B cell (primary cell): ENCODE data around the gene KCNE5. TPM values are rescaled to one million over a fixed set of nuclear protein-coding genes. Genes with fewer than 3 reads are reported as not detected.

Experiments used
- ATAC-seq: fragments of 200-7000 bp; cut with Tn5 transposase; one replicate; pipeline ENCODE4 v1.10.0; 2021; ENCODE audit warnings: low read depth, mild to moderate bottlenecking, moderate number of reproducible peaks, moderate library complexity
- CTCF ChIA-PET: fragments of 350-600 bp; sonication (Branson Sonifier 250); formaldehyde crosslinking; loops from one replicate; lab custom pipeline; 2021; ENCODE audit warnings: antibody characterized with exemption, inconsistent platforms; lab: Charles Lee
- POLR2A ChIA-PET: fragments of 350-600 bp; sonication (Branson Sonifier 250); formaldehyde crosslinking; loops from one replicate; lab custom pipeline; 2021; ENCODE audit warnings: antibody characterized with exemption; lab: Charles Lee
- DNase-seq: peaks from one replicate; pipeline ENCODE4 v3.0.0; 2013
- H2AFZ ChIP-seq: 2 replicates; pipeline ENCODE4 v1.6.1; 2012; ENCODE audit warnings: mild to moderate bottlenecking, low read depth, low read length; ENCODE audit not compliant: insufficient read depth, poor library complexity, severe bottlenecking
- H3K27ac ChIP-seq, 2 donors: 1 replicate in 1 of 2; 2 replicates in 1 of 2; pipeline ENCODE4 v1.5.1; 2012 to 2013; ENCODE audit warnings: low read length in 2 of 2, mild to moderate bottlenecking in 2 of 2, moderate library complexity in 1 of 2
- H3K27me3 ChIP-seq, 4 experiments: fragments of 200-600 bp in 1 of 4; sonication (generic) in 1 of 4; replicated peaks in 1 of 4; 1 replicate in 2 of 4; 2 replicates in 2 of 4; pipeline versions ENCODE4 v1.6.1 to v1.7.0; 2013 to 2016; ENCODE audit warnings: low read length in 3 of 4, mild to moderate bottlenecking in 2 of 4, mixed read lengths in 1 of 4, moderate library complexity in 1 of 4; ENCODE audit not compliant: insufficient read depth in 4 of 4, control insufficient read depth in 3 of 4; ENCODE audit errors: control extremely low read depth in 1 of 4
- H3K36me3 ChIP-seq, 2 experiments: replicated peaks in 1 of 2; 1 replicate in 1 of 2; 2 replicates in 1 of 2; pipeline versions ENCODE4 v1.6.1 to v1.7.1; 2013; ENCODE audit warnings: low read length in 1 of 2; ENCODE audit not compliant: insufficient read depth in 2 of 2, control insufficient read depth in 1 of 2; ENCODE audit errors: control extremely low read depth in 1 of 2, extremely low read depth in 1 of 2
- H3K4me1 ChIP-seq, 2 donors: fragments of 200-600 bp in 1 of 2; sonication (generic) in 1 of 2; 1 replicate in 1 of 2; 2 replicates in 1 of 2; pipeline versions ENCODE4 v1.5.1 to v1.6.1; 2013 to 2017; ENCODE audit warnings: low read length in 2 of 2; ENCODE audit not compliant: control insufficient read depth in 2 of 2, insufficient read depth in 2 of 2
- H3K4me2 ChIP-seq: replicated peaks from 2 replicates; pipeline ENCODE3; 2012; ENCODE audit warnings: mild to moderate bottlenecking, low read depth, low read length; ENCODE audit not compliant: poor library complexity, severe bottlenecking
- H3K4me3 ChIP-seq, 5 experiments: fragments of 200-600 bp in 1 of 5; sonication (generic) in 1 of 5; 1 replicate in 3 of 5; 2 replicates in 2 of 5; pipeline versions ENCODE4 v1.5.1 to v1.7.0; 2011 to 2016; ENCODE audit warnings: low read length in 4 of 5, mild to moderate bottlenecking in 4 of 5, low read depth in 2 of 5, control low read depth in 1 of 5, moderate library complexity in 1 of 5; ENCODE audit not compliant: insufficient read depth in 1 of 5; ENCODE audit errors: control extremely low read depth in 1 of 5, extremely low read depth in 1 of 5
- H3K79me2 ChIP-seq: fragments of 200-600 bp; sonication (generic); one replicate; pipeline ENCODE4 v1.6.0; 2016; ENCODE audit warnings: low read length; ENCODE audit not compliant: control insufficient read depth, insufficient read depth
- H3K9ac ChIP-seq: fragments of 200-600 bp; sonication (generic); 2 replicates; pipeline ENCODE4 v1.6.1; 2017; ENCODE audit warnings: mild to moderate bottlenecking, low read length, moderate library complexity
- H3K9me3 ChIP-seq, 3 donors: one replicate each; pipeline versions ENCODE4 v1.6.1 to v1.7.1; 2013; ENCODE audit warnings: low read length in 2 of 3; ENCODE audit not compliant: control insufficient read depth in 2 of 3, insufficient read depth in 1 of 3; ENCODE audit errors: control extremely low read depth in 1 of 3
- H4K20me1 ChIP-seq: 2 replicates; pipeline ENCODE4 v1.6.0; 2012; ENCODE audit warnings: mild to moderate bottlenecking, low read length; ENCODE audit not compliant: insufficient read depth, control insufficient read depth, poor library complexity, severe bottlenecking
- H3K27ac Mint-ChIP-seq: one replicate; pipeline ENCODE4 v1.8.0; 2021; ENCODE audit warnings: mixed read lengths
- H3K27me3 Mint-ChIP-seq: one replicate; pipeline ENCODE4 v1.8.0; 2021; ENCODE audit warnings: mixed read lengths
- H3K4me1 Mint-ChIP-seq: one replicate; pipeline ENCODE4 v1.8.0; 2021; ENCODE audit warnings: mixed read lengths
- H3K4me3 Mint-ChIP-seq: one replicate; pipeline ENCODE4 v1.8.0; 2021; ENCODE audit warnings: mixed read lengths
- H3K9me3 Mint-ChIP-seq: one replicate; pipeline ENCODE4 v1.8.0; 2022; ENCODE audit warnings: mixed read lengths; ENCODE audit not compliant: insufficient read depth
- CTCF ChIP-seq: fragments of 200-600 bp; IDR thresholded peaks from one replicate; pipeline ENCODE4 v1.8.0; 2022; ENCODE audit warnings: antibody characterized with exemption, mild to moderate bottlenecking
- EZH2 ChIP-seq: IDR thresholded peaks from 2 replicates; pipeline ENCODE4 v1.6.1; 2012; ENCODE audit warnings: borderline replicate concordance, low read depth, mild to moderate bottlenecking, moderate library complexity, low read length; ENCODE audit not compliant: insufficient read depth, poor library complexity, severe bottlenecking
- WGBS: methylation state at CpG from one replicate; pipeline ENCODE4 v1.1.5; 2013; ENCODE audit warnings: missing lambda C conversion rate; ENCODE audit not compliant: insufficient coverage; 5-methylcytosine and 5-hydroxymethylcytosine counted together
- intact Hi-C: fragments of 100-400 bp; cut with micrococcal nuclease; formaldehyde crosslinking; loops from one replicate; pipeline ENCODE4 v1.10.0; 2022
- polyA plus RNA-seq: library from polyadenylated mRNA; depleted of rRNA; stranded (reverse); fragments of >200 nt; gene quantifications from 2 replicates; pipeline ENCODE4 v1.2.3, GENCODE V29; 2012
- total RNA-seq, 2 donors: library from RNA; stranded (reverse); fragments of 120-200 nt in 1 of 2; gene quantifications; 1 replicate in 1 of 2; 2 replicates in 1 of 2; pipeline versions ENCODE4 v1.2.3 to v1.2.4, GENCODE V29; 2013 to 2022

The KCNE5 gene
- total and polyA plus RNA-seq, 2 donors (not counting 1 experiment from before 2014, with no cell fraction given) = 0.32 TPM; not detected in 1

- no peak overlapping the region for H3K4me3 Mint-ChIP-seq
- peaks cover 2% of the 10 kb centered on the region for H3K4me1 Mint-ChIP-seq
- H2AFZ ChIP-seq = no peak overlapping the region
- WGBS = no CpG with 5 or more reads among the region's 4 CpGs
- no peak for ATAC-seq
- H3K36me3 ChIP-seq = peaks cover under 1 to 16% of the 10 kb centered on the region in 2 experiments
- no peaks in the 10 kb centered on the region for H4K20me1 ChIP-seq
- no peaks in the 10 kb centered on the region for H3K4me1 ChIP-seq
- H3K27ac ChIP-seq = no peak overlapping the region
- no peak overlapping the region for H3K4me2 ChIP-seq
- ChIA-PET POLR2A (no interaction called here), CTCF (no interaction called here)
- no peaks in the 10 kb centered on the region for H3K9me3 Mint-ChIP-seq
- intact Hi-C loops = no loop called here
- H3K9me3 ChIP-seq = no peaks in the 10 kb centered on the region
- no peaks in the 10 kb centered on the region for H3K27me3 ChIP-seq
- H3K27me3 Mint-ChIP-seq = no peaks in the 10 kb centered on the region
- H3K4me3 ChIP-seq = no peak overlapping the region
- no peak for DNase-seq
- no peak overlapping the region for H3K27ac Mint-ChIP-seq
- no peak overlapping the region for H3K9ac ChIP-seq
- H3K79me2 ChIP-seq = no peaks in the 10 kb centered on the region
- TF ChIP-seq CTCF = no peak
- TF ChIP-seq EZH2 = no peak
Observed at GRCh38 chrX:109656774-109657173, 31.8 kb upstream of the KCNE5 start.

- H3K4me2 ChIP-seq = no peak overlapping the region
- no peaks in the 10 kb centered on the region for H3K27me3 ChIP-seq
- ATAC-seq (no peak), DNase-seq (no peak)
- peak overlapping the region; percentile 32 for H3K27ac Mint-ChIP-seq
- H3K79me2 ChIP-seq = no peaks in the 10 kb centered on the region
- no peak overlapping the region for H2AFZ ChIP-seq
- H3K36me3 ChIP-seq = peaks cover 2 to 18% of the 10 kb centered on the region in 2 experiments
- no peaks in the 10 kb centered on the region for H4K20me1 ChIP-seq
- no CpG with 5 or more reads among the region's 4 CpGs for WGBS
- H3K9ac ChIP-seq = no peak overlapping the region
- no peak for TF ChIP-seq CTCF
- no peak for TF ChIP-seq EZH2
- H3K4me3 Mint-ChIP-seq = no peak overlapping the region
- peaks cover under 1% of the 10 kb centered on the region for H3K4me1 Mint-ChIP-seq
- ChIA-PET CTCF (no interaction called here), POLR2A (no interaction called here)
- H3K27ac ChIP-seq = no peak overlapping the region
- H3K27me3 Mint-ChIP-seq = no peaks in the 10 kb centered on the region
- no peaks in the 10 kb centered on the region for H3K9me3 Mint-ChIP-seq
- H3K4me1 ChIP-seq = no peaks in the 10 kb centered on the region
- no peak overlapping the region for H3K4me3 ChIP-seq
- intact Hi-C loops = no loop called here
- no peaks in the 10 kb centered on the region for H3K9me3 ChIP-seq
Observed at GRCh38 chrX:109655502-109656201, 30.7 kb upstream of the KCNE5 start.
